Measurements from ENCODE around the gene NEK3.
"Not testable (repeated sequence)": the region's sequence is repeated elsewhere in the genome, so short reads cannot be mapped to it uniquely, and the experiment has no call there.

Gene NEK3

DNA sequence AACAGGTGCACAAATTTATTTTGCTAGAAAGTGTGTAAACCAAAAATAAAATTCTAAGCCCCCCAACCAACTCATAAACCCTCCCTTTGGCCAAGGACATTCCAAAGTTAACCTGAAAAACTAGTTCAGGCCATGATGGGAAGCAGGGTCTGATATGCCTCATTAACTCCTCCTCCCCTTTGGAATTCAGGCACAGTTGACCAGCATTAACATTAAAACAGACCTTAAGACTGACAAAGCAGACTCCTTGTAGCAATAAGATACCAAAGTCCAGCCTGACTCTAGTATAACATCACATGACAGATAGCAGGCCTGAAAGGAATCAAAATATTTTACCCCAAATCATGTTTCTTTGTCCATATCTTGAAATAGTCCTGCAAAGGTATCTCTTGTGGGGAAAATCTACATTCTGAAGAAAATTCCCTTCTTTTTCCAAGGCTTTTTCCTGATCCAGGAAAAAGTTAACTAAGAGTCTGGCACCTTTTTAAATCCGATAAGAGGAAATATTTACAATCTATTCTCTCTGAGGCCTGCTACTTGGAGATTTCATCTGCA is 50.2 kb downstream of the NEK3 start:
- DNase-seq: no peak

- no peak for DNase-seq
Observed at GRCh38 chr13:52105841-52106240, 53.6 kb downstream of the NEK3 start.

- no peak for DNase-seq
Observed at GRCh38 chr13:52104624-52105023, 54.8 kb downstream of the NEK3 start.

DNA sequence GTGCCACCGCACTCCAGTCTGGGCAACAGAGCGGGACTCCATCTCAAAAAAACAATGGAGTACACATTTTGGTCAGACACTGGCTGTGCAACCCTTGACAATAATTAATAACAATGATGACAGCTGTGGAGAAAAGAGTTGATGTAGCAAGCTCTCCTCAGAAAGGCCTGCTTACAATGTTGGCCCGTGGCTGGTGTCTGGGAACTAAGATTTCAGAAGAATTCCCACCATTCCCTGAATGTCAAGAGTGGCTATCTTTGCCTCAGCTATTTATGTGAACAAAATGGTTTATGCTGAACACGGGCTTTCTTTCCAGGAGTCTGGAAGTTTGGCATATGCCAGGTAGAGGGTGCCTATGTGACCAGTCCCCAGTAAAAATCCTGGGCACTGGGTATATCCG is 56.0 kb downstream of the NEK3 start:
- DNase-seq: no peak

GRCh38 chr13:52102423-52102822 is 57.0 kb downstream of the NEK3 start:
- not testable (repeated sequence) for DNase-seq

DNA sequence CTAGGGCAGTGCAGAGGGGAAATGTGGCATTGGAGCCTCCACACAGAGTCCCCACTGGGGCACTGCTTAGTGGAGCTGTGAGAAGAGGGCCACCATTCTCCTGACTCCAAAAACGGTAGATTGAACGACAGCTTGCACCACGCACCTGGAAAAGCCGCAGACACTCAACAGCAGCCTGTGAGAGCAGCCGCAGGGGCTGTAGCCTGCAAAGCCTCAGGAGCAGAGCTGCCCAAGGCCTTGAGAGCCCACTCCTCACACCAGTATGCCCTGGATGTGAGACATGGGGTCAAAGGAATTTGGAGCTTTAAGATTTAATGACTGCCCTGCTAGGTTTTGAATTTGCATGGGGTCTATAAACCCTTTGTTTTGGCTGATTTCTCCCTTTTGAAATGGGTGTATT is 62.2 kb downstream of the NEK3 start:
- no peak for DNase-seq

GRCh38 chr13:52096748-52097147 is 62.6 kb downstream of the NEK3 start:
- no peak for DNase-seq

DNA sequence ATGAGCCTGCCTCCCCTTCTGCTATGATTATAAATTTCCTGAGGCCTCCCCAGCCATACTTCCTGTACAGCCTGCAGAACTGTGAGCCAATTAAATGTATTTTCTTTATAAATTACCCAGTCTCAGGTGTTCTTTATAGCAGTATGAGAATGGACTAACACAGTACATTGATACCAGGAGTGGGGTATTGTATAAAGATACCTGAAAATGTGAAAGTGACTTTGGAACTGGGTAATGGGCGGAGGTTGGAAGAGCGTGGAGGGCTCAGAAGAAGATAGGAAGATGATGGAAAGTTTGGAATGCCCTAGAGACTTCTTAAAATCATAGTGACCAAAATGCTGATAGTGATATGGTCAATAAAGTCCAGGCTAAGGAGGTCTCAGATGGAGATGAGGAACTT is 63.3 kb downstream of the NEK3 start:
- DNase-seq: no peak

DNA sequence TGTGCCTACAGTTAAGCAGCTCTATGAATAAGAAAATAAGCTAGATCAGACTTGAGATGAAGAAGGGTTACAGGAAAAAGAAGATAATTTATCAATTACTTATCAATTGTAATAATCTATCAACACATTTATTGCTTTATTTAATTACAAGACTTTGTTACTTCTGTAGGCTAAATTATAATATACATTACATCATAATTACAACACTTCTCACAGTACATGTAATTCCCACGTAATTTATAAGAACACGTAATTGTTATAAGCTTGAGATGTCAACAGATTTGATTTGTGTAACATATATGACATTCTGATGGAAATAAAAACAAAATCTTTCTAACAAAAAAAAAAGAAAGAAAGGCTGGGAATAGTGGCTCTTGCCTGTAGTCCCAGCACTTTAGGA is 67.3 kb downstream of the NEK3 start:
- no peak for DNase-seq

DNA sequence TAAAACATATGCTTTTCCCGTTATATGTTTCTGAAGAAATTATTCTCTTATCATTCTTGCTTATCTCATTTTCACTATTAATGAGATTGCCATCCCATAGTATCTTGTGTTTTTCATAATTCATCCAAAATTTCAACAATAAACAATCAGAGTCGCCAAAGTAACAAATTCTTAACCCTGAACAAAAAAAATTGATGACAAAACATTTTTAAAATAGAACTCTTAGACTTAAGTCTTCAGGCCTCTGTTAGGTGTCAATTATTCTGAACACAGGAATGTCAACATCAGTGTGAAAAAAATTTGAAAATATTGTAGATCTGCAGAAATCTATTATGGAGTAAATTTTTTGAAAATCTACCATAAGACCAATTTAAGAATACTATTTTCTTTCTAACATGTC is 67.9 kb downstream of the NEK3 start:
- no peak for DNase-seq

DNA sequence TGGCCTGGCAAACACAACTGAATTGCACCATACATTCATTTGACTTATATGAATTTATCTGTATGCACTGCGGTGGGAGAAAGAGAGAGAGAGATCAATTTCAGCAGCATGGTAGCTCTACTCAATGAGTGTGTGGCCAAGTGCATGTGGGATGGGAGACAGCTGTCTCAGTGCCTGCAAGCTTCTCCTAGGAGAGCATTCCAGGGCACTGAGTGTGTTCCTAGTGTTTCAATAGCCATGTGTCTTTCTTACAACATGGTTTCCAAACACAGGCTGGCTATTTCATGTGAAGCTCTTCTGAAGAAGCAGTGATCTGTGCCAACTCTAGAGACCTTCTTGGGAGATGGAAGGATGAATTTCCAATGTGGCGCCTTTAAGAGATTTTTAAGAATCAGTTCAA is 74.0 kb downstream of the NEK3 start:
- DNase-seq: no peak

GRCh38 chr13:52084981-52085380 is 74.4 kb downstream of the NEK3 start:
- DNase-seq: not testable (repeated sequence)
